AG10803 (cell line): ENCODE measurements around the gene TRIP4.

Experiments used
- DNase-seq: peaks from one replicate; pipeline ENCODE4 v3.0.0; 2010; ENCODE audit warnings: low read depth
- H3K4me3 ChIP-seq: 2 replicates; pipeline ENCODE4 v1.5.1; 2011; ENCODE audit warnings: mild to moderate bottlenecking, low read length, control low read depth
- TF ChIP-seq, protein P1 (sequence below): conservative IDR thresholded peaks from 2 replicates; pipeline ENCODE4 v1.5.1; 2011; ENCODE audit warnings: mild to moderate bottlenecking, low read length, control low read depth, inconsistent platforms

Gene TRIP4

DNA sequence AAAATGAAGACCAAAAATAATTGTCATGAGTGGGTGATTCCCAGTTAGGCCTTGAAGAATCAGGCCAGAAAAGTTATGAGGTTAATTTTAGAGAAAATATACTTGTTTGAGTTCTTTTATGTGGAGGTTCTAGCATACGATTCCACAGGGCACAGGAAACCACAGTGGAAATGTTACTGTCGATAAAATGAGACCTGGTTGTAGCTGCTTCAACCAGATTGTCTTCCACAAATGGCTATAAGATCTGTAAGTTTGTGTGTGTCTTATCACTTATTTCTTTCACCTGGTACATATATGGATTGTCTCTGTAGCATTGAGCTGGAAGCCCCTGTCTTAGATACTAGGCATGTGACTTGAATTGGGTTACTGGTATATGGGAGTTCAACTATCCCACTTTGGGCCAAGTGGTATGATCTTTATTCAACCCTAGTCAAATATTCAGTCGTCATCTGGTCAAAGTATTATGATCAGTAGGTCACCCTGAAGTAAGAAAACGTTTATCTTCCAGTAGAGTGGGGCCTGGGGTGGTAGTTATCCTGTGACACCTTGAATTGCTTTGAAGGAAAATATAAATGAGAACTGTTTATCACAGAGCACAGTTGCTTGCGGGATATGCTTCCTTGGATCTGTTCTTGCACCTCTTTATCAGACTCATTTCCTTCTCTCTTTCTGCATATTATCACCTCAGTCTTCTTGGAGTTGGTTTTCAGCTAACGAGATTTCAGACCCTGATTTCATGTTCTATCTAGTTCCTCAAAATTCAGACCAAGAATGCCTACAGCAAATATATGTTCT is 51.2 kb downstream of the TRIP4 start:
- TF ChIP-seq, protein P1, sequence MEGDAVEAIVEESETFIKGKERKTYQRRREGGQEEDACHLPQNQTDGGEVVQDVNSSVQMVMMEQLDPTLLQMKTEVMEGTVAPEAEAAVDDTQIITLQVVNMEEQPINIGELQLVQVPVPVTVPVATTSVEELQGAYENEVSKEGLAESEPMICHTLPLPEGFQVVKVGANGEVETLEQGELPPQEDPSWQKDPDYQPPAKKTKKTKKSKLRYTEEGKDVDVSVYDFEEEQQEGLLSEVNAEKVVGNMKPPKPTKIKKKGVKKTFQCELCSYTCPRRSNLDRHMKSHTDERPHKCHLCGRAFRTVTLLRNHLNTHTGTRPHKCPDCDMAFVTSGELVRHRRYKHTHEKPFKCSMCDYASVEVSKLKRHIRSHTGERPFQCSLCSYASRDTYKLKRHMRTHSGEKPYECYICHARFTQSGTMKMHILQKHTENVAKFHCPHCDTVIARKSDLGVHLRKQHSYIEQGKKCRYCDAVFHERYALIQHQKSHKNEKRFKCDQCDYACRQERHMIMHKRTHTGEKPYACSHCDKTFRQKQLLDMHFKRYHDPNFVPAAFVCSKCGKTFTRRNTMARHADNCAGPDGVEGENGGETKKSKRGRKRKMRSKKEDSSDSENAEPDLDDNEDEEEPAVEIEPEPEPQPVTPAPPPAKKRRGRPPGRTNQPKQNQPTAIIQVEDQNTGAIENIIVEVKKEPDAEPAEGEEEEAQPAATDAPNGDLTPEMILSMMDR: no peak
- DNase-seq: no peak
- no peak overlapping the region for H3K4me3 ChIP-seq

DNA sequence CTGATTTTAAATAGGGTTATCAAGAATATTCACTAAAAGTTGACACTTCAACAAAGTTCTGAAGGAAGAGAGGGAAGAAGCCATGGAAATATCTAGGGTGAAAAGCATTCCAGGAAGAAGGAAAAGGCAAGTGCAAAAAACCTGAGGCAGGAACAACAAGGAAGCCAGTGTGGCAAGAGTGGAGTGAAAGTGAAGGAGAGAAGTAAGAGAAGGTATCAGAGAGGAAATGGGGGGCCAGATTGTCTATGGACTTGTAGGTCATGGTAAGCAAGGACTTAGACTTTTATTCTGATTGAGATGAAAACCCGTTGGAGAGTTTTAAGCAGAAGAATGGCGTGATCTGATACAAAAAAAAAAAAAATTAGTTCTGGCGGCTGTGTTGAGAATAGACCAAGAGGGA is 54.2 kb downstream of the TRIP4 start:
- DNase-seq: no peak
- no peak overlapping the region for H3K4me3 ChIP-seq
- TF ChIP-seq, protein P1: no peak

DNA sequence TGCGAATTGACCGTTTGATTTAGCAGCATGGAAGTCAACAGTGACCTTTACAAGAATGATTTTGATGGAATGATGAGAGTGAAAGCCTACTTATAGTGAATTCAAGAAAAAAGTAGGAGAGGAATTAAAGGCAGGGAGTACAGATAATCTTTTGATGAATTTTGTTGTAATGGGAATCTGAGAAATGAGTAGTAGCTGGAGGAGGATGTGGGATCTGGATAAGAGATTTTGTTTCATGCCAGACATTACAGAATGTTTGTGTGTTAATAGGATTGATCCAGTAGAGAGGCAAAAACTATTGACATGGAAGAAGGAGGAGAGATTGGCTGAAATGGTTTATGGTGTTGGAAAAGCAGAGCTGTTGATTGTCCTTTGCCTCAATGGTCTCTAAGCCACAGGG is 55.4 kb downstream of the TRIP4 start:
- no peak overlapping the region for H3K4me3 ChIP-seq
- DNase-seq: peak; percentile 10
- TF ChIP-seq, protein P1: no peak

- peak; percentile 75 for DNase-seq
- no peak overlapping the region for H3K4me3 ChIP-seq
- TF ChIP-seq, protein P1: no peak
Observed at GRCh38 chr15:64443747-64444621, 56.3 kb downstream of the TRIP4 start.

DNA sequence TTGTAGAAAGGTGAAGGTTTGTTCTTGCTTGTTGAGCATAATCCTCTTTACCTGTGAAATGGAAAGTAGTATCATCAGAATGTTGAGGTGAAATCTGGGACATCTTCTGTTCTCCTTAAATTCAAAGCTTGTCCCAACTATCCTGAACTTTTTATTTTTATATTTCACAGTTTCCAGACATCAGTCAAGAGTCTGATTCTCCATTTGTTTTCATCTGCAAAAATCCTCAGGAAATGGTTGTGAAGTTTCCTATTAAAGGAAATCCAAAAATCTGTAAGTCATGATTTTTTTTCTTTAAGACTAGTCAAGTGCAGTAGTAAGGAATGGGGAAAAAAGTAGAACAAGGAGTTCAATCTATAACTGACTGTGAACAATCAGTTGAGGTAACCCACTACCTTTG is 57.2 kb downstream of the TRIP4 start:
- DNase-seq: no peak
- no peak overlapping the region for H3K4me3 ChIP-seq
- TF ChIP-seq, protein P1: no peak

DNA sequence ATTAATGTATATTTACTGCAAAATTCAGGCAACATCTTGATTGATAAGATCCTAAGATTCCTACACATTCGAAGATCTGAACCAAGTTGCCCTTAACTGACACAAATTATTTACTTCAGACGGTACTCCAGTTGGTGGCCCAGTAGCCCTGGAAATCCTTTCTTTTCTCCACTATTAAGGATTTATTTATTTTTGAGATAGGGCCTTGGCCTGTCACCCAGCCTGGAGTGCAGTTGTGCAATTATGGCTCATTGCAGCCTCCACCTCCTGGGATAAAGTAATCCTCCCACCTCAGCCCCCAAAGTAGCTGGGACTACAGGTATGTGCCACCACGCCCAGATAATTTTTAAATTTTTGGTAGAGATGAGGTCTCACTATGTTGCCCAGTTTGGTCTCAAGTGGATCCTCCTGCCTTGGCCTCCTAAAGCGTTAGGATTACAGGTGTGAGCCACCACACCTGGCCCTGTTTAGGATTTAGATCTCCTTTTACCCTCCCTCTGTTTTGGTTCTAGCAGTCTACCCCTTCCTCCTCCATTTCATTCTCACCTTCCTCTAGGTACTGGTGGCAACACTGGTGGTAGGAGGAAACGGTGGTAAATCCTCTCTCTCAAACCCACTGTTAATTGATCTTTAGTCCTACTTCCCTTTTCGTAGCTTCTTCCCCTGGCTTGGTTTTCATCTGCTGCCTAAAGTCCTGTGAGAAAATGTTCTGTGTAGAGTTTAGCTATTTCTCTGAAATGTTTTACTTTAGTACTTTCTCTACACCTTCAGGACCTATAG is 60.1 kb downstream of the TRIP4 start:
- TF ChIP-seq, protein P1: no peak
- DNase-seq: no peak
- H3K4me3 ChIP-seq: no peak overlapping the region
